H1 (cell line): ENCODE measurements around the gene RERE. TPM values are rescaled to one million over a fixed set of nuclear protein-coding genes. Genes with fewer than 3 reads are reported as not detected.

ENCODE experiments used
- CTCF ChIA-PET: fragments of 300-600 bp; sonication (Branson Sonifier 250); formaldehyde crosslinking; loops from one replicate; lab custom pipeline; 2021; ENCODE audit not compliant: partially characterized antibody; lab: Charles Lee
- POLR2A ChIA-PET: fragments of 300-600 bp; sonication (Branson Sonifier 250); formaldehyde crosslinking; loops from one replicate; lab custom pipeline; 2021; ENCODE audit warnings: inconsistent platforms; ENCODE audit not compliant: partially characterized antibody; lab: Charles Lee
- DNase-seq, 2 experiments: peaks; one replicate each; pipeline versions ENCODE4 v3.0.0 to v3.0.0-alpha.2; 2010 to 2022; ENCODE audit warnings: low spot score in 2 of 2, low read depth in 1 of 2, mixed read lengths in 1 of 2
- FAIRE-seq: peaks from 2 replicates; lab custom pipeline; 2011; peaks lifted over from hg19 to GRCh38; lab: Jason Lieb, UNC
- H2AFZ ChIP-seq: 2 replicates; pipeline ENCODE4 v1.8.1; 2012; ENCODE audit warnings: low read length, inconsistent platforms
- H2AK5ac ChIP-seq: 2 replicates; pipeline ENCODE4 v1.6.1; 2013; ENCODE audit warnings: low read depth, low read length
- H2BK120ac ChIP-seq: replicated peaks from 2 replicates; pipeline ENCODE3; 2013; ENCODE audit warnings: low read depth, low read length, inconsistent platforms
- H2BK12ac ChIP-seq: 2 replicates; pipeline ENCODE4 v1.6.1; 2013; ENCODE audit warnings: low read depth, low read length
- H2BK15ac ChIP-seq: 2 replicates; pipeline ENCODE4 v1.6.1; 2013; ENCODE audit warnings: low read length
- H2BK20ac ChIP-seq: 2 replicates; pipeline ENCODE4 v1.6.1; 2013; ENCODE audit warnings: low read length
- H2BK5ac ChIP-seq: 2 replicates; pipeline ENCODE4 v1.6.1; 2013; ENCODE audit warnings: low read depth, low read length
- H3K14ac ChIP-seq: 2 replicates; pipeline ENCODE4 v1.6.1; 2013; ENCODE audit warnings: inconsistent platforms; ENCODE audit not compliant: insufficient read length
- H3K18ac ChIP-seq: 2 replicates; pipeline ENCODE4 v1.6.1; 2013; ENCODE audit warnings: low read length; ENCODE audit errors: extremely low read depth
- H3K23ac ChIP-seq: 2 replicates; pipeline ENCODE4 v1.6.1; 2013; ENCODE audit warnings: inconsistent platforms; ENCODE audit not compliant: insufficient read length
- H3K23me2 ChIP-seq: 2 replicates; pipeline ENCODE4 v1.6.1; 2013; ENCODE audit warnings: low read depth, low read length
- H3K27ac ChIP-seq: 2 replicates; pipeline ENCODE4 v1.6.1; 2011; ENCODE audit warnings: low read depth, low read length, inconsistent platforms
- H3K27me3 ChIP-seq, 4 experiments: replicated peaks in 1 of 4; 1 replicate in 1 of 4; 2 replicates in 3 of 4; pipeline versions ENCODE4 v1.6.1 to v1.8.1; 2011 to 2013; ENCODE audit warnings: low read length in 3 of 4, mild to moderate bottlenecking in 3 of 4, inconsistent platforms in 2 of 4, mixed read lengths in 2 of 4, moderate library complexity in 1 of 4; ENCODE audit not compliant: control insufficient read depth in 3 of 4, insufficient read depth in 3 of 4; ENCODE audit errors: extremely low read depth in 1 of 4
- H3K36me3 ChIP-seq, 4 experiments: 2 replicates each; pipeline versions ENCODE4 v1.6.1 to v1.8.1; 2011 to 2013; ENCODE audit warnings: mild to moderate bottlenecking in 4 of 4, low read length in 3 of 4, moderate library complexity in 2 of 4, control low read depth in 1 of 4, inconsistent platforms in 1 of 4; ENCODE audit not compliant: insufficient read depth in 4 of 4, control insufficient read depth in 2 of 4
- H3K4ac ChIP-seq: replicated peaks from 2 replicates; pipeline ENCODE3; 2013; ENCODE audit warnings: low read length, low read depth, mixed read lengths, inconsistent platforms; ENCODE audit not compliant: insufficient read length
- H3K4me1 ChIP-seq, 4 experiments: replicated peaks in 1 of 4; 1 replicate in 1 of 4; 2 replicates in 3 of 4; pipeline versions ENCODE4 v1.6.1 to v1.8.1; 2011 to 2013; ENCODE audit warnings: low read length in 3 of 4, inconsistent platforms in 2 of 4, mixed read lengths in 1 of 4; ENCODE audit not compliant: insufficient read depth in 4 of 4, control insufficient read depth in 3 of 4
- H3K4me2 ChIP-seq, 2 experiments: 2 replicates each; pipeline versions ENCODE4 v1.6.1 to v1.8.1; 2011 to 2013; ENCODE audit warnings: low read depth in 2 of 2, low read length in 2 of 2, control low read depth in 1 of 2, inconsistent platforms in 1 of 2, mild to moderate bottlenecking in 1 of 2; ENCODE audit not compliant: insufficient read depth in 1 of 2
- H3K4me3 ChIP-seq, 4 experiments: fragments of 200-600, 300-600 bp in 1 of 4; sonication (generic), shearing (Covaris generic), sonication (Bioruptor Twin) in 1 of 4; 2 replicates each; pipeline versions ENCODE4 v1.5.1 to v1.8.1; 2011 to 2016; ENCODE audit warnings: low read length in 4 of 4, low read depth in 3 of 4, control low read depth in 2 of 4, inconsistent platforms in 2 of 4, mild to moderate bottlenecking in 2 of 4, mixed read lengths in 1 of 4, moderate library complexity in 1 of 4; ENCODE audit not compliant: insufficient read depth in 2 of 4; ENCODE audit errors: extremely low read depth in 1 of 4
- H3K56ac ChIP-seq: replicated peaks from 2 replicates; pipeline ENCODE3; 2013; ENCODE audit warnings: low read depth, mild to moderate bottlenecking, mixed read lengths, low read length, inconsistent platforms; ENCODE audit not compliant: insufficient read length
- H3K79me1 ChIP-seq: 2 replicates; pipeline ENCODE4 v1.6.1; 2013; ENCODE audit warnings: low read depth, low read length, control low read depth
- H3K79me2 ChIP-seq, 2 experiments: 2 replicates each; pipeline versions ENCODE4 v1.6.1 to v1.8.1; 2012 to 2013; ENCODE audit warnings: low read length in 2 of 2, mild to moderate bottlenecking in 2 of 2, inconsistent platforms in 1 of 2; ENCODE audit not compliant: insufficient read depth in 2 of 2, control insufficient read depth in 1 of 2
- H3K9ac ChIP-seq, 4 experiments: replicated peaks in 1 of 4; 1 replicate in 1 of 4; 2 replicates in 3 of 4; pipeline versions ENCODE4 v1.6.1 to v1.8.1; 2011 to 2013; ENCODE audit warnings: low read depth in 3 of 4, low read length in 3 of 4, control low read depth in 2 of 4, mild to moderate bottlenecking in 2 of 4, moderate library complexity in 2 of 4, inconsistent platforms in 1 of 4; ENCODE audit errors: extremely low read depth in 1 of 4
- H3K9me3 ChIP-seq, 2 experiments: 2 replicates each; pipeline versions ENCODE4 v1.6.1 to v1.8.1; 2012 to 2013; ENCODE audit warnings: mild to moderate bottlenecking in 2 of 2, moderate library complexity in 2 of 2, control low read depth in 1 of 2, inconsistent platforms in 1 of 2, low read depth in 1 of 2, low read length in 1 of 2, mixed read lengths in 1 of 2; ENCODE audit not compliant: insufficient read depth in 2 of 2
- H4K20me1 ChIP-seq, 2 experiments: replicated peaks in 1 of 2; 2 replicates each; pipeline versions ENCODE3 to v1.8.1; 2011 to 2013; ENCODE audit warnings: inconsistent platforms in 2 of 2, low read length in 2 of 2, mild to moderate bottlenecking in 1 of 2; ENCODE audit not compliant: insufficient read depth in 2 of 2, control insufficient read depth in 1 of 2
- H4K5ac ChIP-seq: 2 replicates; pipeline ENCODE4 v1.6.1; 2013; ENCODE audit warnings: low read length, low read depth, mixed read lengths, inconsistent platforms; ENCODE audit not compliant: insufficient read length
- H4K8ac ChIP-seq: 2 replicates; pipeline ENCODE4 v1.8.0; 2013; ENCODE audit warnings: mild to moderate bottlenecking, moderate library complexity, low read length, inconsistent platforms; ENCODE audit not compliant: insufficient read depth; ENCODE audit errors: extremely low read depth
- H4K91ac ChIP-seq: replicated peaks from 2 replicates; pipeline ENCODE3; 2013; ENCODE audit warnings: low read length, mixed read lengths, inconsistent platforms; ENCODE audit not compliant: insufficient read length
- GTF2F1 ChIP-seq: IDR thresholded peaks from 2 replicates; pipeline ENCODE4 v1.6.1; 2012; ENCODE audit warnings: low read depth, low read length, improper control_type of control experiment, borderline replicate concordance
- POLR2AphosphoS5 ChIP-seq: IDR thresholded peaks from 2 replicates; pipeline ENCODE4 v1.6.1; 2011; ENCODE audit warnings: low read depth, low read length
- RFX5 ChIP-seq: IDR thresholded peaks from 2 replicates; pipeline ENCODE4 v1.6.1; 2011; ENCODE audit warnings: low read depth, low read length, improper control_type of control experiment, borderline replicate concordance
- RXRA ChIP-seq: IDR thresholded peaks from 2 replicates; pipeline ENCODE4 v1.6.1; 2011; ENCODE audit warnings: low read depth, mild to moderate bottlenecking, low read length, moderate library complexity; ENCODE audit not compliant: insufficient read depth
- WGBS, 2 experiments: shearing (Covaris generic) in 1 of 2; methylation state at CpG; one replicate each; pipeline versions ENCODE4 v1.1.6 to v1.1.7; 2013 to 2015; ENCODE audit warnings: low lambda C conversion rate in 2 of 2, mixed read lengths in 2 of 2, inconsistent platforms in 1 of 2, low coverage in 1 of 2, missing lambda C conversion rate in 1 of 2; ENCODE audit not compliant: insufficient replicate concordance in 2 of 2, insufficient coverage in 1 of 2, insufficient read length in 1 of 2; ENCODE audit errors: extremely low coverage in 1 of 2, missing lambda C conversion rate in 1 of 2; 5-methylcytosine and 5-hydroxymethylcytosine counted together
- polyA plus RNA-seq, 7 experiments: library from polyadenylated mRNA; depleted of rRNA in 3 of 7; stranded (reverse) in 5 of 7; unstranded in 2 of 7; fragments of >200 nt in 5 of 7; fragments of 200-250 nt in 2 of 7; gene quantifications; 1 replicate in 5 of 7; 2 replicates in 1 of 7; 4 replicates in 1 of 7; pipeline versions ENCODE4 v1.2.1 to v1.2.3, GENCODE V29; 2011 to 2013; ENCODE audit warnings: missing spikeins in 2 of 7, mixed read lengths in 2 of 7
- total RNA-seq: library from RNA; stranded (reverse); fragmentation: NEBNext Ultra II Directional; extraction: Animal tissue kit (Norgen Biotek cat#: 25700); gene quantifications from 2 replicates; pipeline ENCODE4 v1.2.1, GENCODE V29; 2021

The RERE gene
- total and polyA plus RNA-seq, 2 of the 8 experiments (the other 6 are each of a cell fraction or from before 2014, with no cell fraction given): 15.3 to 142 TPM

DNA sequence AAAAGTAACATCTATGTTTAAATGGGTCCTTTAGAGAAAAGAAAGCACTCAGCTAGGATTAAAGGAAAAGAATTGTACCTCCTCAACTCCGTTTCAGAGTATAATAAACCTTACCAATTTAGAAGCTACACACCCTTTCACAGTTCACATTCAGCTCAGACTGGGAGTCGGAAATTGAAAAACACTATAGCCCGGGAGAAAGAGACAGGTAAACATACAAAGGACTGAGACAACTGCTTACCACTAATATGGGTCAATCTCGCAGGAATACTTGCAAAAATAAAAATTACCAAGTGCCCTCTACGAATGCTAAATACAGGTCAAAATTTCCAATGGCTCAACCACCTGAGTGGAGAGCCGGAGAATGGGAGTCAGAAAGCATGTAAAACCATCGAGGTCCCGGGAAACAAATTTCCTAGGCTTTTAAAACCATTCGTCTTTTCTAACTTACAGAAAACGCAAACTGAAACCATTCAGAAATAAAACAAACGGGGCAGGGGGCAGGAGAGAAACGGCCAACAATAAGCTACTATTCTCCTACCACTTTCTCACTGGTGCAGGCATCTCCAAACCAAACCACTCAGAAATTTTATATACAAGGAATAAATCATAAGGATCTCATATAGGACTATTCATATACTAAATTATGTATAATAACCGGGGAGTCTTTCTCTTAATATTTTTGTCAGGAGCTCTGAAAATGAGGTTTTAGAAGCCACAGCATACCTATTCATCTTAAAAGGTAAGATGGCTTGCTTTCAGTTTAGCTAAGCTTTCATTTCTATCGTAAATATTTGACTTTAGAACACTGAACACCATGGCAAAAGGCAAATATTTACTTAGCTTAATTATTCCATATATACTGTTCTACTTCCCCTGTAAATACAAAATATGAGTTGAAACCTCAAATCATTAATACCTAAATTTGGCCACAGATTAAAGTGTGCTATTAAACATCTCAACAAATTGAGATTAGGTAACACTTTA, 136.5 kb downstream of the RERE start:
- H3K23ac ChIP-seq: no peak overlapping the region
- no peak overlapping the region for H2BK5ac ChIP-seq
- H3K4me3 ChIP-seq: no peak overlapping the region
- no peak overlapping the region for H2BK20ac ChIP-seq
- H3K4me2 ChIP-seq: no peak overlapping the region
- no peaks in the 10 kb centered on the region for H3K27me3 ChIP-seq
- POLR2A ChIA-PET: interaction anchor here (1.2 to 1.7 kb wide), 3 partner anchors 15 to 20 kb away, joined by 3 to 5 read pairs (median 4); no protein-coding TSS in a partner anchor
- WGBS, 2 experiments: 78% methylated on average over 14 of the region's 14 CpGs; no CpG with 5 or more reads in 1 of the 2 experiments
- H3K56ac ChIP-seq: no peak overlapping the region
- H3K9me3 ChIP-seq: no peaks in the 10 kb centered on the region
- H3K27ac ChIP-seq: no peak overlapping the region
- CTCF ChIA-PET: interaction anchor here (0.7 to 2.0 kb wide), 5 partner anchors 9 to 654 kb away, joined by 3 to 10 read pairs (median 6); no protein-coding TSS in a partner anchor
- H3K4ac ChIP-seq: no peak overlapping the region
- no peak overlapping the region for H4K8ac ChIP-seq
- peaks cover 0 to 16% (median 8%) of the 10 kb centered on the region in 4 experiments; a peak in 4 of 7 replicates for H3K4me1 ChIP-seq
- FAIRE-seq (no peak), DNase-seq (no peak)
- H3K23me2 ChIP-seq: no peaks in the 10 kb centered on the region
- no peak overlapping the region for H2BK120ac ChIP-seq
- H2AFZ ChIP-seq: no peak overlapping the region
- H4K20me1 ChIP-seq: peaks cover 34 to 39% of the 10 kb centered on the region in 2 experiments
- TF ChIP-seq RFX5 (no peak), RXRA (no peak), GTF2F1 (no peak), POLR2AphosphoS5 (no peak)
- no peak overlapping the region for H2AK5ac ChIP-seq
- H4K91ac ChIP-seq: no peak overlapping the region
- no peak overlapping the region for H2BK12ac ChIP-seq
- H3K9ac ChIP-seq: no peak overlapping the region
- no peak overlapping the region for H2BK15ac ChIP-seq
- H4K5ac ChIP-seq: no peak overlapping the region
- H3K14ac ChIP-seq: no peak overlapping the region
- peaks cover 44 to 98% of the 10 kb centered on the region in 2 experiments for H3K79me2 ChIP-seq
- peaks cover 6% of the 10 kb centered on the region for H3K79me1 ChIP-seq
- no peak overlapping the region for H3K18ac ChIP-seq
- H3K36me3 ChIP-seq: no peaks in the 10 kb centered on the region
